HTR-8/SVneo (cell line): ENCODE results near the gene CFAP221.
"Not testable (repeated sequence)": the region's sequence is repeated elsewhere in the genome, so short reads cannot be mapped to it uniquely, and the experiment has no call there.

Experiments
- DNase-seq: peaks from one replicate; pipeline ENCODE4 v3.0.0; 2011; ENCODE audit warnings: low spot score, mixed read lengths; ENCODE audit not compliant: insufficient read length
- FAIRE-seq: peaks from 2 replicates; lab custom pipeline; 2011; peaks lifted over from hg19 to GRCh38; lab: Jason Lieb, UNC

CFAP221 gene

GRCh38 chr2:119580550-119581072 is 36.4 kb downstream of the CFAP221 start:
- DNase-seq (no peak), FAIRE-seq (no peak)

- no peak for FAIRE-seq
- DNase-seq, result no peak
Observed at GRCh38 chr2:119583291-119583690, 39.0 kb downstream of the CFAP221 start.

- no peak for DNase-seq
- no peak for FAIRE-seq
Observed at GRCh38 chr2:119584469-119584868, 40.2 kb downstream of the CFAP221 start.

- DNase-seq (no peak), FAIRE-seq (no peak)
Observed at GRCh38 chr2:119586085-119586484, 41.8 kb downstream of the CFAP221 start.

GRCh38 chr2:119590873-119591272 is 46.6 kb downstream of the CFAP221 start:
- DNase-seq (no peak), FAIRE-seq (no peak)

- DNase-seq (no peak), FAIRE-seq (no peak)
Observed at GRCh38 chr2:119591523-119591922, 47.3 kb downstream of the CFAP221 start.

- DNase-seq (no peak), FAIRE-seq (no peak)
Observed at GRCh38 chr2:119592436-119592835, 48.2 kb downstream of the CFAP221 start.

- DNase-seq (no peak), FAIRE-seq (no peak)
Observed at GRCh38 chr2:119596638-119597037, 52.4 kb downstream of the CFAP221 start.

- FAIRE-seq, result no peak
- no peak for DNase-seq
Observed at GRCh38 chr2:119598596-119599263, 54.5 kb downstream of the CFAP221 start.

- FAIRE-seq (no peak), DNase-seq (no peak)
Observed at GRCh38 chr2:119599384-119599783, 55.1 kb downstream of the CFAP221 start.

- DNase-seq (no peak), FAIRE-seq (no peak)
Observed at GRCh38 chr2:119605096-119605495, 60.8 kb downstream of the CFAP221 start.

- DNase-seq (no peak), FAIRE-seq (no peak)
Observed at GRCh38 chr2:119606674-119607073, 62.4 kb downstream of the CFAP221 start.

GRCh38 chr2:119608553-119608952 is 64.3 kb downstream of the CFAP221 start:
- FAIRE-seq, result no peak
- peak; percentile 58 for DNase-seq

GRCh38 chr2:119609337-119609736 is 65.1 kb downstream of the CFAP221 start:
- FAIRE-seq, result no peak
- no peak for DNase-seq

- not testable (repeated sequence) for DNase-seq, FAIRE-seq
Observed at GRCh38 chr2:119614140-119614539, 69.9 kb downstream of the CFAP221 start.

- DNase-seq (no peak), FAIRE-seq (no peak)
Observed at GRCh38 chr2:119616421-119616820, 72.2 kb downstream of the CFAP221 start.

GRCh38 chr2:119617455-119617854 is 73.2 kb downstream of the CFAP221 start:
- DNase-seq (no peak), FAIRE-seq (no peak)

GRCh38 chr2:119618725-119619124 is 74.5 kb downstream of the CFAP221 start:
- DNase-seq, FAIRE-seq: not testable (repeated sequence)

- FAIRE-seq (no peak), DNase-seq (no peak)
Observed at GRCh38 chr2:119625226-119625625, 81.0 kb downstream of the CFAP221 start.

- FAIRE-seq, result no peak
- DNase-seq, result no peak
Observed at GRCh38 chr2:119629323-119629825, 85.1 kb downstream of the CFAP221 start.

GRCh38 chr2:119630121-119630520 is 85.9 kb downstream of the CFAP221 start:
- DNase-seq (no peak), FAIRE-seq (no peak)

- DNase-seq (no peak), FAIRE-seq (no peak)
Observed at GRCh38 chr2:119637371-119637770, 93.1 kb downstream of the CFAP221 start.
